NCI-H1092 treated with DMSO at 0.1 percent for 48 hours (cell line): ENCODE results near the gene CREB3L2.
"Not testable (repeated sequence)": the region's sequence is repeated elsewhere in the genome, so short reads cannot be mapped to it uniquely, and the experiment has no call there.

Source experiments
- DNase-seq: peaks from one replicate; lab custom pipeline; 2025; lab: John Stamatoyannopoulos, UW

Gene CREB3L2

GRCh38 chr7:137933270-137934017 lies 68.4 kb downstream of the CREB3L2 start:
- DNase-seq, result no peak

DNA sequence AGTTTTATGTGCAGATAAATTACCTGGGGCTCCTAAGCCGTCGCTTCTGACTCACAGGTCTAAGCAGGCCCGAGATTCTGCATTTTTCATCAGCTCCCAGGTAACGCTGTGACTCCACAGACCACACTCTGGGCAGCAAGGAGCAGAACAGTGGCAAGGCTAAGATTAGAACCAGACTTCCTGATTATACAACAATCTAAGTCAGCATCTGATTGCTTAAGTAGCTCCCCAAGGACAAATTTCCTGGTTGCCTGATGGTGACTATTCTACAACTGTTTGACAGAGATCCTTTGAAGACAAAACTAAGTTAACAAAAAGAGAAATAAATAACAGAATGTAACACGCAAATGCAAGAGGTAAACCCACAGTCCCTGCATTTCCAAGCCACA lies 69.0 kb downstream of the CREB3L2 start:
- DNase-seq, result no peak

DNA sequence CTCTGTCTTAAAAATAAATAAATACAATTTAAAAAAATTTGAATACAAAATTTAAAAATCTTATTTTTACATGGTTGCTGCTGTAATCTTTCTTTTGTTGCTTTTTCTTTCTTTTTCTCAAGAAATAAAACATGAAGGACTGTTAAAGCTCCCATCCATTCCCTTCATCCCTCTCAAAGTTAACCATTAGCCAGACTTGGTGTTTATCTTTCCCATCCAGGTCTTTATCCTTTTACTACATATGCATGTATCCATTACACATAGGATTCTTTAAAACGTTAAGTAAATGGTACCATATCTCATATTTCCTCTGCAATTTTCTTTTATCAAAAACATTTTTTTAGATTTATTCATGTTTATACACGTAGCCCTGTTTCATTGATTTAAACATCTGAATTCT lies 70.1 kb downstream of the CREB3L2 start:
- no peak for DNase-seq

GRCh38 chr7:137930581-137930980 lies 71.3 kb downstream of the CREB3L2 start:
- no peak for DNase-seq

DNA sequence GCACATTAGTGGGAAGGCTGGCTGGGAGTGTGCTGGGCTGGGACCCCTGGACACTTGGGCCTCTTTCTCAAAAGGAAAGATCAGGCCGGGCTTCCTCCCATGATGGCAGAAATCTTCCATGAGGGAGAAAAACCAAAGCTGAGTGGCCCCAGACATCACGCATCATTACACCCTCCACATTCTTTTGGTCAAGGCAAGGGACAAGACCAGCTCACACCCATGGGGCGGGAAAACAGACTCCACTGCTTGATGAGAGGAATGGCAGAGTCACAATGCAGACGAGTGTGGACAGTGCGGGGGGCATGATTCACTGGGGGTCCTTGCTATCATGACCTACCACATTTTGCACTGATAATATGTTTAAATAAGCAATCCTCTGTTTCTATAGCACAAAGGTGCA lies 73.3 kb downstream of the CREB3L2 start:
- no peak for DNase-seq

- no peak for DNase-seq
These were observed 74.5 kb downstream of the CREB3L2 start for GRCh38 chr7:137927386-137927785.

- DNase-seq, result not testable (repeated sequence)
These were observed 75.7 kb downstream of the CREB3L2 start for GRCh38 chr7:137926206-137926605.

GRCh38 chr7:137925754-137926153 lies 76.1 kb downstream of the CREB3L2 start:
- DNase-seq, result no peak

DNA sequence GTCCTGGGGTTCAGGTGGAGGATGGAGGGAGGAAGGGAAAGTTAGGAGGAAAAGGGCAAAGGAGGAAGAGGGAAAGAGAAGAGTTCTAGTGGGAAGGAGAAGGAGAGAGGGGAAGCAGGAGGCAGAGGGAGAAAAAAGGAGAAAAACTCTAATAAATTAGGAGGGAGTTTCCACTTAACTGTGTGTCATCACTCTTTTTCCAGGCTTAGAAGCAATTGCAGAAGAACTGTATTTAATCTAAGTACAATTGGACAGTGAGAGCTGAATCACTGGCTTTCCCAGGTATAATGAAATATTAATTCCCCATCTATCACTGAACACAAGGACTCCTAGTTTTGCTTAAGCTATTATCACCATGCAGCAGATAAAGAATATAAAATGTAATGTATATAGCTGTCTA lies 76.8 kb downstream of the CREB3L2 start:
- DNase-seq, result no peak

DNA sequence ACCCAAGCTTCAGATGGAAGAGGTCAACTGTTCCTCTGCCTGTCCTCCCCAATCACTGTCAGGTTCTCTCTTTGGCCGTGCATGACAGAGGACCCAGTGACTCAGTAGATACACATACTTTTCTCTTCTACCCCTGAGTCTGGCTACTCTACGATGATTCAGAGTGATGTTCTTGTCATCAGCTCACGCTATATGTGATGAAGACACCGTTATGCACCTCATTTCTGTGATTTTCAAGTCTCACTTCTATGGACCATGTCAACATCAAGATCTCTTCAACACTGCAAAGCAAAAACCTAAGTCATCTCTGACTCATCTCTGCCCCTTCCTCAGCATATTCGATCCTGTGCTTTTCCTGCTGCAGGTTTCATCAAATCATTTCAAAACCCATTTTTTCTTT lies 78.5 kb downstream of the CREB3L2 start:
- no peak for DNase-seq

DNA sequence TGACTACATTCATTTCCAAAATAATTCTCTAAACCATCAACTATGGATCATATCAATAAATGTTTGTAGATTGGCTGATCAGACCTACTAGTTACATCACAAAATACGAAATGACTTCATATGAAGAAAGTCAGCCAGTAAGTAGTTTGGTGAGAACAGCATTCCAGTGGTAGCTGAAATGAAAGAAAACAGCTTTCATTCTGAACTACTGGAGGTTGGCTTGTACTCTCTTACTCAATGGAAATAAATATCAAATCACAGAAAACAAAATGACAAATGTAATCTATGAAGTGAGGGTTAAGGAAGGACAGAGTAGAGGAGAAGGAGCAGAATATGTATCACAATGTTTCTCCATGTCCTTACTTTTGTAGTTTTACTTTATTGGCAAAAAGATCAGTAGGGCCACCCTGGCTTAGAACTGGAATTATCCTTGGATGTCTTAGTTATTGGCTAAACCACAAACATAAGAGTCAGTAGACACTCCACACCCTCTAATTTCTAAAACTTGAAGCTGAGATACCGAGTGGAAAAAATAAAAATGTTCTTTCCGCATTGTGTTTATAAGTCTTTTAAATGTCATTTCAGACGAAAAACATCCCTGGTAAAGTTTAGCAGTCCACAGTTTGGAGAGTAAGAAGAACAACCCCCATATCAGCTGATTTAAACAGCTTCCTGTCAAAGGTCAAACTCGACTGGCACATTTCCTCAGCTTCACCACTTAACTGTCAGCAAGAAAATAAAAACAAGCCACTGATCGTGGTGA lies 81.1 kb downstream of the CREB3L2 start:
- no peak for DNase-seq

DNA sequence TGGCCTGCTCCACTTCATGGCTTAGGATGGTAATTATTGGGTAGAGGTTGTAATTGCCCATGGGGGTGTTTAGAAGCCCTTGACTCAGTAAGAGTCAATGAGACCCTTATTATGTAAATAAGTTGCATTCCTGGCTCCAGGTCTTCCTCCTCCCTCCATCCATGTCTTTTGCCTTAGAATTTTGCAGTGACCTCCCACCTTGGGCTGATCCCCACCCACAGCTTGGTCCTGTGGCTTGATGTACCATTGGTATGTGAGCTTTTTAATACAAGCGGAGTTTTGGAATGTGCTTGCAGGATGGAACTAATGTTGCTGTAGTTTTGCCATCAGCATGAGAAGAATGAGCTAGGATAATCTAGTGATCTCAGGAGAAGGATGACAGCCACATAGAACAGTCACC lies 81.9 kb downstream of the CREB3L2 start:
- DNase-seq, result no peak

GRCh38 chr7:137916980-137917645 lies 84.8 kb downstream of the CREB3L2 start:
- DNase-seq, result no peak

DNA sequence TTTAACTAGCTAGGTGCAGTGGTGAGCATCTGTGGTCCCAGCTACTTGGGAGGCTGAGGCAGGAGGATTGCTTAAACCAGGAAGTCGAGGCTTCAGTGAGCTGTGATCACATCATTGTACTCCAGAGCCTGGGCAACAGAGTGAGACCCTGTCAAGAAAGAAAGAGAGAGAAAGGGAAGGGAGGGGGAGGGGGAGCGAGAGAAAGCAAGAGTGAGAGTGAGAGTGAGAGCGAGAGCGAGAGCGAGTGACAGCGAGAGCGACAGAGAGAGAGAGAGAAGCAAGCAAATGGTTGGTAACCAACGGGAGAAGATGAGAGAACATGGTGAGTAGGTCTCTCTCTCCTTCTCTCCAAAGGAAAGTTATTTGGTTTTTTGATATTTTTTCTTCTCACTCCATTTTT lies 85.3 kb downstream of the CREB3L2 start:
- DNase-seq, result no peak

GRCh38 chr7:137915266-137915665 lies 86.6 kb downstream of the CREB3L2 start:
- DNase-seq, result no peak

DNA sequence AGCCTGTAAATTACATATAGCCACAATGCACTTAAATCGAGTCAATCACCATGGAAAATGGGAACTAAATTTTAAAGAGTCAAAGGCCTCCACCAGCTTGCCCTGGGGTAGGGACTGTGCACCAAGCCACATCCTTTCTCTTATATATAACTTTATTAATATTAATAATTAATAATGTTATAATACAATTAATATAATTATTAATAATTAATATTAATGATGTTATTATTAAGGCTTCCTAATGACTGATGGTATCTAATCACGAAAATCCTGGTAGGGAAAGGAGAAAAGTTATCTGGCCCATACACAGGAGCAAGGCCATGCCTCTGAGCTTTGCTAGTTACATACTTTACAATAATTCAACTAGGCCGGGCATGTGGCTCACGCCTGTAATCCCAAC lies 87.9 kb downstream of the CREB3L2 start:
- DNase-seq, result no peak

GRCh38 chr7:137909042-137909441 lies 92.8 kb downstream of the CREB3L2 start:
- DNase-seq, result no peak

- no peak for DNase-seq
These were observed 93.8 kb downstream of the CREB3L2 start for GRCh38 chr7:137908106-137908505.

GRCh38 chr7:137906636-137907035 lies 95.2 kb downstream of the CREB3L2 start:
- not testable (repeated sequence) for DNase-seq

DNA sequence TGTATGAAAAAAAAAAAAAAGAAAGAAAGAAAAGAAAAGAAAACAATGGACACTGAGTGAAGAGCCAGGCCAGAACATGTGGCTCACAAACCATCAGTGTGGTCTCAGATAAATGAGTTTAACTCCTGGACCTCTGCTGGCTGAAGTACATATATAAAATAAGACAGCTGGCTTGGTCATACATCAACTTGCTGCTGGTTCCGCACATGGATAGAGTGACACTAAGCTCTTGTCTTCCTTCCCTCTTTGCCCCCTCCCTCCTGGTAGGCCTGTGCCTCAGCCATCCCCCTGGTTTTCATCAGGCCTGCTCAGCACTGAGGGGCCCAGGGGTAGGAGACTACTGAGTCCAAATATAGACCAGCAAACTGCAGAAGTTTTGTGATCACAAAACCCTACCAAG lies 97.1 kb downstream of the CREB3L2 start:
- no peak for DNase-seq

DNA sequence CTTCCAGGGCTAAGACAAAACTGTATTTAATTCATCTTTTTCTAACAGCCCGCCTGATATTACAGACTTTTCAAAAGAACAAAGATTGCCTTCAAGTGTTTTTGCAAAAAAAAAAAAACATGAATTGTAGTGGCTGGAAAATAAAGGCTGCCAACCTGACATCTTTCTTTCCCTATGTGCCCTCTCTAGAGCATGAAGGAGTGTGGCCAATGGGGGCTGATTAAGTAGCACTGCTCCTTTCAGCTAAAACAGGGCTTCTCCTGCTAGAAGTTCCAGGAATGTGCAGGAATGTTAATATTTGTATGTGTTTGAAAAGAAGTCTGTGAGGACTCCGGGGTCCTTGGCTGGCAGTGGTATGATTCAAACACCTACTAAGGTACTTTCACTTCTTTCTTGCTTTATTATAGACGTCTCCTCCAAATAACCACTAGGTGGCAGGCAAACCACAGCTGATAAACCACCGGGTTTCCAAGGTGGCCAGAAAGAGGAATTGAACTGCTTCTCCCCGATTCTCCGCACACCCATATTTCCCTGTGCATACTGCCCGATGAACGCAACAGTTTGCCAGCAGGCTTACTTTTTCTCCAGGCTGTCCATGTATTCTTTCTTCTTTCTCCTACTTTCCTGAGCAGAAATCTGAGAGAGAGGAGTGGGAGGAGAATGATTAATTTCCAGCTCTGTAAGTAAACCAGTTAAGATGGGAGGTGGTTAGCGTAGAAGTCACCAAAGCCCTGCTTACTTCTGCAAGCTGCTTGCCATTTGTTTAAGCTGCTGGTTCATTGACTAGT lies 98.3 kb downstream of the CREB3L2 start:
- peak; percentile 87 for DNase-seq

DNA sequence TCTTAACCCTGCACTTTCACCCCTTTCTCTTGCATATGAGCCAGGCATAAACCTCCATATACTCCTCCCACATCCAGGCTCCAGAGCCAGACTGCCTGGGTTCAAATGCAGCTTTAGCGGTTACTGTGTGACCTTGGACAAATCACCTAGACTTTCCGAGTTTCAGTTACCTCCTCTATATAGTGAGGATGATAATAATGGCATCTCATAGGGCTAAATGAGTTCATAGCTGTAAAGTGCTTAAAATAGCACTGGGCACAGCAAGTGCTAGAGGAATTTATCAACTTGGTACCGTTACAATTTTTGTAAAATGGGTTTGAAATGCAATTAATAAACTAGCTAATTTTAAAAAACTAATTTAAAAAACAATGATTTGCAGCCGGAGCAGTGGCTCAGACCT lies 101.7 kb downstream of the CREB3L2 start:
- no peak for DNase-seq
